Left ventricle myocardium inferior (tissue), 1 donor: Measurements from ENCODE around the gene SYNJ1. TPM values are rescaled to one million over a fixed set of nuclear protein-coding genes. Genes with fewer than 3 reads are reported as not detected.

Source experiments
- DNase-seq: peaks from one replicate; pipeline ENCODE4 v3.0.0-alpha.2; 2020
- H3K27ac ChIP-seq: fragments of 200-600 bp; replicated peaks from 2 replicates; pipeline ENCODE4 v1.8.0; 2021
- H3K27me3 ChIP-seq: fragments of 200-600 bp; 2 replicates; pipeline ENCODE4 v1.8.0; 2021; ENCODE audit warnings: low read depth
- H3K36me3 ChIP-seq: fragments of 200-600 bp; 2 replicates; pipeline ENCODE4 v1.8.0; 2021
- H3K4me1 ChIP-seq: fragments of 200-600 bp; 2 replicates; pipeline ENCODE4 v1.8.0; 2021
- H3K4me3 ChIP-seq: fragments of 200-600 bp; 2 replicates; pipeline ENCODE4 v1.8.0; 2021; ENCODE audit warnings: mild to moderate bottlenecking, moderate library complexity
- H3K9me3 ChIP-seq: fragments of 200-600 bp; replicated peaks from 2 replicates; pipeline ENCODE4 v1.8.0; 2021
- CTCF ChIP-seq: fragments of 200-600 bp; IDR thresholded peaks from 2 replicates; pipeline ENCODE4 v1.8.0; 2021; ENCODE audit warnings: antibody characterized with exemption, mild to moderate bottlenecking, borderline replicate concordance
- intact Hi-C: fragments of 100-400 bp; cut with micrococcal nuclease; formaldehyde crosslinking; loops from one replicate; pipeline ENCODE4 v1.11.0; 2022
- total RNA-seq: library from RNA; stranded (reverse); fragmentation: NEBNext Ultra II Directional; extraction: Animal tissue kit (Norgen Biotek cat#: 25700); gene quantifications from one replicate; pipeline ENCODE4 v1.2.1, GENCODE V29; 2021
- donor health status: DM: no; HTN: yes; CAD: no; lungs with severe emphysema.

SYNJ1 gene
- total RNA-seq, 1 donor from 2014 or later: 12.3 TPM

GRCh38 chr21:32712641-32713040, 15.2 kb downstream of the SYNJ1 start:
- peaks cover 7% of the 10 kb centered on the region for H3K36me3 ChIP-seq
- no peaks in the 10 kb centered on the region for H3K27me3 ChIP-seq
- peaks cover 28% of the 10 kb centered on the region for H3K4me1 ChIP-seq
- H3K9me3 ChIP-seq: peaks cover 11% of the 10 kb centered on the region
- no peak for TF ChIP-seq CTCF
- no peak overlapping the region for H3K4me3 ChIP-seq
- H3K27ac ChIP-seq: peak overlapping the region; percentile 33
- no peak for DNase-seq
- intact Hi-C loops: no loop called here

GRCh38 chr21:32712043-32712442, 15.8 kb downstream of the SYNJ1 start:
- intact Hi-C loops: no loop called here
- TF ChIP-seq CTCF: no peak
- Histone ChIP-seq H3K27ac (peak overlapping the region; percentile 33), H3K27me3 (no peaks in the 10 kb centered on the region), H3K4me3 (no peak overlapping the region), H3K36me3 (peaks cover 7% of the 10 kb centered on the region), H3K9me3 (peaks cover 11% of the 10 kb centered on the region), H3K4me1 (peaks cover 28% of the 10 kb centered on the region)
- no peak for DNase-seq

GRCh38 chr21:32710987-32711386, 16.8 kb downstream of the SYNJ1 start:
- H3K4me1 ChIP-seq: peaks cover 28% of the 10 kb centered on the region
- H3K36me3 ChIP-seq: peaks cover under 1% of the 10 kb centered on the region
- intact Hi-C loops: no loop called here
- peak overlapping the region; percentile 11 for H3K4me3 ChIP-seq
- H3K9me3 ChIP-seq: peaks cover 1% of the 10 kb centered on the region
- peak overlapping the region; percentile 33 for H3K27ac ChIP-seq
- no peak for DNase-seq
- TF ChIP-seq CTCF: no peak
- H3K27me3 ChIP-seq: no peaks in the 10 kb centered on the region

- no peak for DNase-seq
- intact Hi-C loops: no loop called here
Measured at GRCh38 chr21:32710069-32710784, 17.6 kb downstream of the SYNJ1 start.

GRCh38 chr21:32708069-32708468, 19.7 kb downstream of the SYNJ1 start:
- Histone ChIP-seq H3K4me3 (no peak overlapping the region), H3K27ac (no peak overlapping the region), H3K36me3 (no peaks in the 10 kb centered on the region), H3K9me3 (no peaks in the 10 kb centered on the region), H3K27me3 (no peaks in the 10 kb centered on the region), H3K4me1 (peaks cover 33% of the 10 kb centered on the region)
- DNase-seq: no peak
- intact Hi-C loops: no loop called here
- TF ChIP-seq CTCF: no peak

More at GRCh38 chr21:32710069-32710784, 17.6 kb downstream of the SYNJ1 start:
- Histone ChIP-seq H3K4me3 (no peak overlapping the region), H3K36me3 (no peaks in the 10 kb centered on the region), H3K4me1 (peaks cover 31% of the 10 kb centered on the region), H3K27ac (no peak overlapping the region), H3K9me3 (no peaks in the 10 kb centered on the region), H3K27me3 (no peaks in the 10 kb centered on the region)
- no peak for TF ChIP-seq CTCF
